ENCODE results near the gene BCL11B. TPM values are rescaled to one million over a fixed set of nuclear protein-coding genes. Genes with fewer than 3 reads are reported as not detected.

Gene BCL11B
- total RNA-seq, 2 experiments from 2014 or later = not detected

- Histone ChIP-seq H4K20me1 (ENCODE audit: insufficient read depth, low read length) (no peaks in the 10 kb centered on the region), H3K4me1 (ENCODE audit: insufficient read depth, low read length, poor library complexity, severe bottlenecking) (no peaks in the 10 kb centered on the region), H3K4me3 (ENCODE audit: low read depth, low read length, poor library complexity, severe bottlenecking) (no peak overlapping the region), H3K4me2 (ENCODE audit: low read length) (no peak overlapping the region), H3K27ac (ENCODE audit: low read depth, low read length, poor library complexity, severe bottlenecking) (no peak overlapping the region), H3K9me3 (ENCODE audit: low read length) (no peaks in the 10 kb centered on the region), H3K79me2 (ENCODE audit: insufficient read depth, low read depth, low read length) (no peaks in the 10 kb centered on the region), H2AFZ (ENCODE audit: low read length) (no peak overlapping the region), H3K9me2 (ENCODE audit: insufficient read depth, low read length) (no peaks in the 10 kb centered on the region), H3K36me3 (ENCODE audit: insufficient read depth, low read length) (no peaks in the 10 kb centered on the region)
- intact Hi-C loops (cut with micrococcal nuclease; ENCODE audit: unreplicated experiment) = loop anchor here (1.0 kb wide), 1 partner anchor 95 kb away; no protein-coding TSS in a partner anchor
- POLR2A ChIA-PET = no interaction called here
- no peak for TF ChIP-seq CTCF (conservative IDR thresholded peaks at IDR 0.05; ENCODE audit: low read length)
- no peak for TF ChIP-seq EZH2phosphoT487 (IDR thresholded peaks at IDR 0.05; ENCODE audit: borderline replicate concordance, low read depth, low read length)
- CTCF ChIA-PET (ENCODE audit: unreplicated experiment) = interaction anchor here (1.1 kb wide), 1 partner anchor 31 kb away, joined by 3 read pairs; no protein-coding TSS in a partner anchor
- no TSS peak for BruUV-seq (replicated peaks)
- DNase-seq (ENCODE audit: low spot score) = no peak
Measured at GRCh38 chr14:99320621-99321235, 48.7 kb upstream of the BCL11B start.

DNA sequence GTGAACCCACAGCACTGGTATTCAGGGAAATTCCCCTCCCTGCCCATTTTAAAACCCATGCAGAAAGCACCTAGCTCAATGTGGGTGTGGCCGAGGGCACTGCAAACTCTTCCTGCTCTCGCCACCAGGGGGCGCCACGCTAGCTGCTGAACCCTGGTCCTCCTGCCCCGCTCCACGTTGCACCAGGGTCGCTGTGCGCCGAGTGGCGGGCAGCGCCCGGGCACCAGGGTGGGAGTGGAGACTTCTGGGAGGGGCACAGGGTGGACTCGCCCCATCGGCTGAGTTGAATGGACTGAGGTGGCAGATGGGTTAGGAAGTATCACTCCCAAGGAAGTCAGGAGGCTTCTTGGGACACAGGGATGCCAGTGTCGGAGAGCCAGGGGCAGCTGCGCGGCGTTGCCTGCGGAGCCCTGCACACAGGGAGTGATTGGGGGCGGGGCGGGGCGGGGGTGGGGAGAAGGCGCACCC is 48.1 kb upstream of the BCL11B start:
- Histone ChIP-seq H3K4me1 (ENCODE audit: insufficient read depth, low read length, poor library complexity, severe bottlenecking) (no peaks in the 10 kb centered on the region), H3K36me3 (ENCODE audit: insufficient read depth, low read length) (no peaks in the 10 kb centered on the region), H4K20me1 (ENCODE audit: insufficient read depth, low read length) (no peaks in the 10 kb centered on the region), H3K9me3 (ENCODE audit: low read length) (no peaks in the 10 kb centered on the region), H3K9me2 (ENCODE audit: insufficient read depth, low read length) (no peaks in the 10 kb centered on the region), H3K4me3 (ENCODE audit: low read depth, low read length, poor library complexity, severe bottlenecking) (no peak overlapping the region), H3K79me2 (ENCODE audit: insufficient read depth, low read depth, low read length) (no peaks in the 10 kb centered on the region), H2AFZ (ENCODE audit: low read length) (no peak overlapping the region), H3K4me2 (ENCODE audit: low read length) (no peak overlapping the region), H3K27ac (ENCODE audit: low read depth, low read length, poor library complexity, severe bottlenecking) (no peak overlapping the region)
- TF ChIP-seq EZH2phosphoT487 (IDR thresholded peaks at IDR 0.05; ENCODE audit: borderline replicate concordance, low read depth, low read length) (no peak), CTCF (conservative IDR thresholded peaks at IDR 0.05; ENCODE audit: low read length) (peak; percentile 90)
- ChIA-PET CTCF (ENCODE audit: unreplicated experiment) (interaction anchor here (0.6 to 1.1 kb wide), 3 partner anchors 11 to 41 kb away, joined by 3 read pairs; no protein-coding TSS in a partner anchor), POLR2A (no interaction called here)
- intact Hi-C loops (cut with micrococcal nuclease; ENCODE audit: unreplicated experiment) = loop anchor here (1.0 kb wide), 1 partner anchor 95 kb away; no protein-coding TSS in a partner anchor
- no TSS peak for BruUV-seq (replicated peaks)
- DNase-seq (ENCODE audit: low spot score) = peak; percentile 51

GRCh38 chr14:99318959-99319295 is 46.9 kb upstream of the BCL11B start:
- Histone ChIP-seq H3K4me1 (ENCODE audit: insufficient read depth, low read length, poor library complexity, severe bottlenecking) (no peaks in the 10 kb centered on the region), H3K27ac (ENCODE audit: low read depth, low read length, poor library complexity, severe bottlenecking) (no peak overlapping the region), H3K4me3 (ENCODE audit: low read depth, low read length, poor library complexity, severe bottlenecking) (no peak overlapping the region), H3K9me3 (ENCODE audit: low read length) (no peaks in the 10 kb centered on the region), H4K20me1 (ENCODE audit: insufficient read depth, low read length) (no peaks in the 10 kb centered on the region), H3K4me2 (ENCODE audit: low read length) (no peak overlapping the region), H2AFZ (ENCODE audit: low read length) (no peak overlapping the region), H3K79me2 (ENCODE audit: insufficient read depth, low read depth, low read length) (no peaks in the 10 kb centered on the region), H3K36me3 (ENCODE audit: insufficient read depth, low read length) (no peaks in the 10 kb centered on the region), H3K9me2 (ENCODE audit: insufficient read depth, low read length) (no peaks in the 10 kb centered on the region)
- intact Hi-C loops (cut with micrococcal nuclease; ENCODE audit: unreplicated experiment) = no loop called here
- BruUV-seq (replicated peaks) = no TSS peak
- TF ChIP-seq EZH2phosphoT487 (IDR thresholded peaks at IDR 0.05; ENCODE audit: borderline replicate concordance, low read depth, low read length) (no peak), CTCF (conservative IDR thresholded peaks at IDR 0.05; ENCODE audit: low read length) (no peak)
- ChIA-PET POLR2A (no interaction called here), CTCF (ENCODE audit: unreplicated experiment) (no interaction called here)
- no peak for DNase-seq (ENCODE audit: low spot score)

All from OCI-LY7 (cell line).